Activated B cell treated with CpG ODN at 0.5 μM for 24 hours (primary cell): Measurements from ENCODE around the gene ADGRG1. TPM values are rescaled to one million over a fixed set of nuclear protein-coding genes. Genes with fewer than 3 reads are reported as not detected.

Experiments used
- ATAC-seq: fragments of 200-7000 bp; cut with Tn5 transposase; one replicate; pipeline ENCODE4 v1.10.0; 2021; ENCODE audit warnings: low read depth, mild to moderate bottlenecking, moderate library complexity
- CTCF ChIA-PET: fragments of 350-600 bp; sonication (Branson Sonifier 250); formaldehyde crosslinking; loops from one replicate; lab custom pipeline; 2021; ENCODE audit warnings: antibody characterized with exemption; lab: Charles Lee
- POLR2A ChIA-PET: fragments of 350-600 bp; sonication (Branson Sonifier 250); formaldehyde crosslinking; loops from one replicate; lab custom pipeline; 2021; ENCODE audit warnings: antibody characterized with exemption; lab: Charles Lee
- DNase-seq: peaks from one replicate; pipeline ENCODE4 v3.0.0; 2022
- H3K27ac Mint-ChIP-seq: one replicate; pipeline ENCODE4 v1.8.0; 2020; ENCODE audit warnings: mixed read lengths
- H3K27me3 Mint-ChIP-seq: one replicate; pipeline ENCODE4 v1.8.0; 2021; ENCODE audit warnings: mixed read lengths
- H3K36me3 Mint-ChIP-seq: one replicate; pipeline ENCODE4 v1.8.0; 2021; ENCODE audit warnings: low read depth, mixed read lengths
- H3K4me1 Mint-ChIP-seq: one replicate; pipeline ENCODE4 v1.8.0; 2021; ENCODE audit warnings: mixed read lengths
- H3K4me3 Mint-ChIP-seq: one replicate; pipeline ENCODE4 v1.8.0; 2020; ENCODE audit warnings: mild to moderate bottlenecking, mixed read lengths
- H3K9me3 Mint-ChIP-seq: one replicate; pipeline ENCODE4 v1.8.0; 2020; ENCODE audit warnings: mixed read lengths
- CTCF ChIP-seq: fragments of 200-600 bp; IDR thresholded peaks from one replicate; pipeline ENCODE4 v1.8.0; 2022; ENCODE audit warnings: antibody characterized with exemption, mild to moderate bottlenecking
- intact Hi-C: fragments of 100-400 bp; cut with micrococcal nuclease; formaldehyde crosslinking; loops from one replicate; pipeline ENCODE4 v1.15.1; 2024
- total RNA-seq: library from RNA; stranded (reverse); gene quantifications from 2 replicates; pipeline ENCODE4 v1.2.3, GENCODE V29; 2022

The ADGRG1 gene
- total RNA-seq, 1 donor from 2014 or later = 0.13 TPM

- DNase-seq (no peak), ATAC-seq (no peak)
- Mint-ChIP-seq H3K27ac (no peak overlapping the region), H3K9me3 (no peaks in the 10 kb centered on the region), H3K4me3 (no peak overlapping the region), H3K27me3 (no peaks in the 10 kb centered on the region), H3K36me3 (no peaks in the 10 kb centered on the region), H3K4me1 (no peaks in the 10 kb centered on the region)
- POLR2A ChIA-PET = no interaction called here
- no peak for TF ChIP-seq CTCF
- CTCF ChIA-PET = no interaction called here
- intact Hi-C loops = no loop called here
These were observed 33.8 kb downstream of the ADGRG1 start for GRCh38 chr16:57661936-57662906.

DNA sequence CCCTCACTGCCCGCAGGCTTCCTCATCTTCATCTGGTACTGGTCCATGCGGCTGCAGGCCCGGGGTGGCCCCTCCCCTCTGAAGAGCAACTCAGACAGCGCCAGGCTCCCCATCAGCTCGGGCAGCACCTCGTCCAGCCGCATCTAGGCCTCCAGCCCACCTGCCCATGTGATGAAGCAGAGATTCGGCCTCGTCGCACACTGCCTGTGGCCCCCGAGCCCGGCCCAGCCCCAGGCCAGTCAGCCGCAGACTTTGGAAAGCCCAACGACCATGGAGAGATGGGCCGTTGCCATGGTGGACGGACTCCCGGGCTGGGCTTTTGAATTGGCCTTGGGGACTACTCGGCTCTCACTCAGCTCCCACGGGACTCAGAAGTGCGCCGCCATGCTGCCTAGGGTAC lies 35.0 kb downstream of the ADGRG1 start:
- H3K36me3 Mint-ChIP-seq = no peaks in the 10 kb centered on the region
- no peak for DNase-seq
- TF ChIP-seq CTCF = no peak
- no peak overlapping the region for H3K4me3 Mint-ChIP-seq
- no peak for ATAC-seq
- no peaks in the 10 kb centered on the region for H3K9me3 Mint-ChIP-seq
- H3K27me3 Mint-ChIP-seq = no peaks in the 10 kb centered on the region
- intact Hi-C loops = no loop called here
- H3K27ac Mint-ChIP-seq = no peak overlapping the region
- POLR2A ChIA-PET = no interaction called here
- H3K4me1 Mint-ChIP-seq = no peaks in the 10 kb centered on the region
- CTCF ChIA-PET = no interaction called here

DNA sequence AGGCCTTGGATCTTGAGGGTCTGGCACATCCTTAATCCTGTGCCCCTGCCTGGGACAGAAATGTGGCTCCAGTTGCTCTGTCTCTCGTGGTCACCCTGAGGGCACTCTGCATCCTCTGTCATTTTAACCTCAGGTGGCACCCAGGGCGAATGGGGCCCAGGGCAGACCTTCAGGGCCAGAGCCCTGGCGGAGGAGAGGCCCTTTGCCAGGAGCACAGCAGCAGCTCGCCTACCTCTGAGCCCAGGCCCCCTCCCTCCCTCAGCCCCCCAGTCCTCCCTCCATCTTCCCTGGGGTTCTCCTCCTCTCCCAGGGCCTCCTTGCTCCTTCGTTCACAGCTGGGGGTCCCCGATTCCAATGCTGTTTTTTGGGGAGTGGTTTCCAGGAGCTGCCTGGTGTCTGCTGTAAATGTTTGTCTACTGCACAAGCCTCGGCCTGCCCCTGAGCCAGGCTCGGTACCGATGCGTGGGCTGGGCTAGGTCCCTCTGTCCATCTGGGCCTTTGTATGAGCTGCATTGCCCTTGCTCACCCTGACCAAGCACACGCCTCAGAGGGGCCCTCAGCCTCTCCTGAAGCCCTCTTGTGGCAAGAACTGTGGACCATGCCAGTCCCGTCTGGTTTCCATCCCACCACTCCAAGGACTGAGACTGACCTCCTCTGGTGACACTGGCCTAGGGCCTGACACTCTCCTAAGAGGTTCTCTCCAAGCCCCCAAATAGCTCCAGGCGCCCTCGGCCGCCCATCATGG lies 35.7 kb downstream of the ADGRG1 start:
- Mint-ChIP-seq H3K27ac (no peak overlapping the region), H3K27me3 (peaks cover 3% of the 10 kb centered on the region), H3K36me3 (no peaks in the 10 kb centered on the region), H3K9me3 (no peaks in the 10 kb centered on the region), H3K4me3 (no peak overlapping the region), H3K4me1 (no peaks in the 10 kb centered on the region)
- no peak for ATAC-seq
- ChIA-PET POLR2A (no interaction called here), CTCF (no interaction called here)
- intact Hi-C loops = no loop called here
- DNase-seq = no peak
- no peak for TF ChIP-seq CTCF

GRCh38 chr16:57664662-57665025 lies 36.2 kb downstream of the ADGRG1 start:
- DNase-seq (no peak), ATAC-seq (no peak)
- CTCF ChIA-PET = no interaction called here
- Mint-ChIP-seq H3K27me3 (peaks cover 4% of the 10 kb centered on the region), H3K4me3 (no peak overlapping the region), H3K9me3 (no peaks in the 10 kb centered on the region), H3K27ac (no peak overlapping the region), H3K36me3 (no peaks in the 10 kb centered on the region), H3K4me1 (no peaks in the 10 kb centered on the region)
- TF ChIP-seq CTCF = no peak
- intact Hi-C loops = no loop called here
- POLR2A ChIA-PET = no interaction called here

DNA sequence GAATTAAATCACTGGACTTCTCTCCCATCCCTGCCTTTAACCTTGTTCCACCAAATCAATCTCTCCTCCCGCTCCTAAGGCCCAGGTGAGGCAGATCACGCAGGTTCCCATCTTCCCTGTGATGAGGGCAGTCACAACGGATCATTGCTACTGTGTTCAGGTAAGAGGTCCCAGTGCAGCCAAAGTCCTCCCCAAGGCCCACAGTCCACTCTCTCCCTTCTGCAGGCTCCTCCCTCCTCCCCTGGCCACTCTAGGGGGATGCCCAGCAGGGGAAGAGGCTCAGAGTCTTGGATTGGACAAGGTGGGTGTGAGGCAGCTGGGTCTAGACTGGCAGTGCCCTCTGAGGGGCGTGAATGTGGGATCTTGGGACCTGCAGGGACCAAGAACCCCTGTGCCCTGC lies 37.1 kb downstream of the ADGRG1 start:
- ATAC-seq (no peak), DNase-seq (no peak)
- POLR2A ChIA-PET = no interaction called here
- TF ChIP-seq CTCF = no peak
- H3K27me3 Mint-ChIP-seq = peaks cover 4% of the 10 kb centered on the region
- H3K9me3 Mint-ChIP-seq = no peaks in the 10 kb centered on the region
- no peak overlapping the region for H3K4me3 Mint-ChIP-seq
- intact Hi-C loops = no loop called here
- H3K36me3 Mint-ChIP-seq = no peaks in the 10 kb centered on the region
- CTCF ChIA-PET = no interaction called here
- H3K4me1 Mint-ChIP-seq = no peaks in the 10 kb centered on the region
- H3K27ac Mint-ChIP-seq = no peak overlapping the region
